Measurements from ENCODE around the gene XYLT2.

The XYLT2 gene

GRCh38 chr17:50373705-50374104 is 27.8 kb downstream of the XYLT2 start:
- no peak for TF ChIP-seq RAD21 (IDR thresholded peaks at IDR 0.05; ENCODE audit: low read depth)
- TF ChIP-seq TCF12 (IDR thresholded peaks at IDR 0.05; ENCODE audit: low read depth): no peak
- no peak for TF ChIP-seq EP300 (IDR thresholded peaks at IDR 0.05; ENCODE audit: borderline replicate concordance)
- TF ChIP-seq, protein P1, sequence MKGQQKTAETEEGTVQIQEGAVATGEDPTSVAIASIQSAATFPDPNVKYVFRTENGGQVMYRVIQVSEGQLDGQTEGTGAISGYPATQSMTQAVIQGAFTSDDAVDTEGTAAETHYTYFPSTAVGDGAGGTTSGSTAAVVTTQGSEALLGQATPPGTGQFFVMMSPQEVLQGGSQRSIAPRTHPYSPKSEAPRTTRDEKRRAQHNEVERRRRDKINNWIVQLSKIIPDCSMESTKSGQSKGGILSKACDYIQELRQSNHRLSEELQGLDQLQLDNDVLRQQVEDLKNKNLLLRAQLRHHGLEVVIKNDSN (IDR thresholded peaks at IDR 0.05): no peak
- TF ChIP-seq ZBTB7A (IDR thresholded peaks at IDR 0.05; ENCODE audit: low read depth): no peak
- no peak for TF ChIP-seq NFIC (IDR thresholded peaks at IDR 0.05)
- no peak for TF ChIP-seq CEBPB (IDR thresholded peaks at IDR 0.05)
- no peak for TF ChIP-seq YY1 (IDR thresholded peaks at IDR 0.05; ENCODE audit: low read depth)
- TF ChIP-seq, protein P2, sequence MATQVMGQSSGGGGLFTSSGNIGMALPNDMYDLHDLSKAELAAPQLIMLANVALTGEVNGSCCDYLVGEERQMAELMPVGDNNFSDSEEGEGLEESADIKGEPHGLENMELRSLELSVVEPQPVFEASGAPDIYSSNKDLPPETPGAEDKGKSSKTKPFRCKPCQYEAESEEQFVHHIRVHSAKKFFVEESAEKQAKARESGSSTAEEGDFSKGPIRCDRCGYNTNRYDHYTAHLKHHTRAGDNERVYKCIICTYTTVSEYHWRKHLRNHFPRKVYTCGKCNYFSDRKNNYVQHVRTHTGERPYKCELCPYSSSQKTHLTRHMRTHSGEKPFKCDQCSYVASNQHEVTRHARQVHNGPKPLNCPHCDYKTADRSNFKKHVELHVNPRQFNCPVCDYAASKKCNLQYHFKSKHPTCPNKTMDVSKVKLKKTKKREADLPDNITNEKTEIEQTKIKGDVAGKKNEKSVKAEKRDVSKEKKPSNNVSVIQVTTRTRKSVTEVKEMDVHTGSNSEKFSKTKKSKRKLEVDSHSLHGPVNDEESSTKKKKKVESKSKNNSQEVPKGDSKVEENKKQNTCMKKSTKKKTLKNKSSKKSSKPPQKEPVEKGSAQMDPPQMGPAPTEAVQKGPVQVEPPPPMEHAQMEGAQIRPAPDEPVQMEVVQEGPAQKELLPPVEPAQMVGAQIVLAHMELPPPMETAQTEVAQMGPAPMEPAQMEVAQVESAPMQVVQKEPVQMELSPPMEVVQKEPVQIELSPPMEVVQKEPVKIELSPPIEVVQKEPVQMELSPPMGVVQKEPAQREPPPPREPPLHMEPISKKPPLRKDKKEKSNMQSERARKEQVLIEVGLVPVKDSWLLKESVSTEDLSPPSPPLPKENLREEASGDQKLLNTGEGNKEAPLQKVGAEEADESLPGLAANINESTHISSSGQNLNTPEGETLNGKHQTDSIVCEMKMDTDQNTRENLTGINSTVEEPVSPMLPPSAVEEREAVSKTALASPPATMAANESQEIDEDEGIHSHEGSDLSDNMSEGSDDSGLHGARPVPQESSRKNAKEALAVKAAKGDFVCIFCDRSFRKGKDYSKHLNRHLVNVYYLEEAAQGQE (IDR thresholded peaks at IDR 0.05; ENCODE audit: low read depth): no peak
- TF ChIP-seq EGR1 (IDR thresholded peaks at IDR 0.05): no peak
- TF ChIP-seq CREB1 (IDR thresholded peaks at IDR 0.05; ENCODE audit: low read depth): no peak

DNA sequence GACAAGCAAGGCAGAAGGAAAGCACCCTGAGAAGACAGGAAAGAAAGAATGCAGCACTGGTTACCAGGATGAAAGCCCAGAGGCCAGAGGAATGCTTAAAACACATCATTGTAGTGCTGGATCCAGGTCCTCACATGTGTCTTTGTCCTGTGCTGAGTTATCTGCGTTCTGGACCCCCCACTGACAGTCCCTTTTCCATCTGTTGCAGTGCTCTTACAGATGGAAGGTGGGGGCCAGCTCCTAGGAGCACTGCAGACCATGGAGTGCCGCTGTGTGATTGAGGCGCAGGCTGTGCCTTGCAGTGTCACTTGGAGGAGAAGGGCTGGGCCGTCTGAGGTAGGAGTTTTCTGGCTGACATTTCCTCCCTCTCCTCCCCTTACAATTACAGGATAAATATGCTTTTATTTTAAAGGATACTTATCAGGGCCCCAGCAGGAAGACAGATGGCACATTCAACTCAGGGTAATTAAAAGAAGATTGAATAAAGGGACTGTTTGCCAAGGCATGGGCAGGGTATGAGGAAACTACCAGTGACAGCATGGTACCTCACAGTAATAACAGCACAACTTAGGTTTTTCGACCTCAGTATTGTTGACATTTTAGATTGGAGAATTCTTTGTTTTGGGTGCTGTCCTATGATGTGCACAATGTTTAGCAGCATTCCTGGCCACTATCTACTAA is 30.1 kb downstream of the XYLT2 start:
- TF ChIP-seq EP300 (IDR thresholded peaks at IDR 0.05; ENCODE audit: borderline replicate concordance): no peak
- no peak for TF ChIP-seq TAF1 (IDR thresholded peaks at IDR 0.05; ENCODE audit: low read depth)
- TF ChIP-seq ZBTB7A (IDR thresholded peaks at IDR 0.05; ENCODE audit: low read depth): no peak
- TF ChIP-seq NFIC (IDR thresholded peaks at IDR 0.05): no peak
- no peak for TF ChIP-seq YY1 (IDR thresholded peaks at IDR 0.05; ENCODE audit: low read depth)
- no peak for TF ChIP-seq CREB1 (IDR thresholded peaks at IDR 0.05; ENCODE audit: low read depth)
- TF ChIP-seq, protein P2 (IDR thresholded peaks at IDR 0.05; ENCODE audit: low read depth): no peak
- no peak for TF ChIP-seq TEAD4 (IDR thresholded peaks at IDR 0.05)
- no peak for TF ChIP-seq TCF12 (IDR thresholded peaks at IDR 0.05; ENCODE audit: low read depth)
- TF ChIP-seq FOXM1 (IDR thresholded peaks at IDR 0.05; ENCODE audit: borderline replicate concordance, low read depth): no peak
- TF ChIP-seq, protein P1 (IDR thresholded peaks at IDR 0.05): no peak
- no peak for TF ChIP-seq EGR1 (IDR thresholded peaks at IDR 0.05)
- no peak for TF ChIP-seq RAD21 (IDR thresholded peaks at IDR 0.05; ENCODE audit: low read depth)
- TF ChIP-seq, protein P3, sequence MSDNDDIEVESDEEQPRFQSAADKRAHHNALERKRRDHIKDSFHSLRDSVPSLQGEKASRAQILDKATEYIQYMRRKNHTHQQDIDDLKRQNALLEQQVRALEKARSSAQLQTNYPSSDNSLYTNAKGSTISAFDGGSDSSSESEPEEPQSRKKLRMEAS (IDR thresholded peaks at IDR 0.05): no peak
- no peak for TF ChIP-seq CEBPB (IDR thresholded peaks at IDR 0.05)

DNA sequence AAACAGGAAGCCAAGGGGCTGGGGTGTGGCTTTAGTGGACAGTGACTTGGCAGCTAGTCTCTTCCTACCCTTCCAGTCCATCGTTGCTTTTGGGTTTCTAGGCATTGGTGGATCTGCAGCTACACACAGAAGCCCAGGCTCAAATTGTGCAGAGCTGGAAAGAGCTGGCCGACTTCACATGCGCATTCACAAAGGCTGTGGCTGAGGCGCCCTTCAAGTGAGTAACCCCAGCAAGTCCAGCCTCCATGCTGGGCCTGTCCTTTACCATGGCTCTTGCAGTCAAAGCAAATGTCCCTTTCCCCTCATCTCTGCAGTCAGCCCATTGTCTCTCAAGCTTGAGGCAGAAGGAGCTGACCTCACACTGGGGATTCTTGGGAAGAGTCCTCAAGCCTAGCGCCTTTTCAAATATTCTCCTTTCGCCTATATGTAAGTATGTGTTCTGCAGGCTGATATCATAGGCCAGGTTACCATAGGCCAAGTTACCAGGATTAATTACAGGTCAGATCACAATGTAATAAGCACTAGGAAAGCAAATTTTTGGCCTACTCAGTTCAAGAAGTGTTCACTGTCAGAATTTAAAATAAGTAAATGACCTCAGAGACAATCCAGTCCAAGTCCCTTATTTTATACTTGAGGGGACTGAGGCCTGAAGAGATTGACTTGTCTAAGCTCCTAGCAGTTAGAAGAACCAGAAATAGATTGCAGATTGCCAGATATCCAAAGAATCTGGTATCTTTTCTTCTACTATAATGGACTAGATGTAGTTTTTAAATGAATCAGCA is 33.6 kb downstream of the XYLT2 start:
- TF ChIP-seq ZBTB7A (IDR thresholded peaks at IDR 0.05; ENCODE audit: low read depth) (no peak), EGR1 (IDR thresholded peaks at IDR 0.05) (no peak), NFIC (IDR thresholded peaks at IDR 0.05) (no peak), CEBPB (IDR thresholded peaks at IDR 0.05) (no peak), EP300 (IDR thresholded peaks at IDR 0.05; ENCODE audit: borderline replicate concordance) (no peak), TEAD4 (IDR thresholded peaks at IDR 0.05) (no peak), FOXM1 (IDR thresholded peaks at IDR 0.05; ENCODE audit: borderline replicate concordance, low read depth) (no peak)
- TF ChIP-seq, protein P3 (IDR thresholded peaks at IDR 0.05): no peak

DNA sequence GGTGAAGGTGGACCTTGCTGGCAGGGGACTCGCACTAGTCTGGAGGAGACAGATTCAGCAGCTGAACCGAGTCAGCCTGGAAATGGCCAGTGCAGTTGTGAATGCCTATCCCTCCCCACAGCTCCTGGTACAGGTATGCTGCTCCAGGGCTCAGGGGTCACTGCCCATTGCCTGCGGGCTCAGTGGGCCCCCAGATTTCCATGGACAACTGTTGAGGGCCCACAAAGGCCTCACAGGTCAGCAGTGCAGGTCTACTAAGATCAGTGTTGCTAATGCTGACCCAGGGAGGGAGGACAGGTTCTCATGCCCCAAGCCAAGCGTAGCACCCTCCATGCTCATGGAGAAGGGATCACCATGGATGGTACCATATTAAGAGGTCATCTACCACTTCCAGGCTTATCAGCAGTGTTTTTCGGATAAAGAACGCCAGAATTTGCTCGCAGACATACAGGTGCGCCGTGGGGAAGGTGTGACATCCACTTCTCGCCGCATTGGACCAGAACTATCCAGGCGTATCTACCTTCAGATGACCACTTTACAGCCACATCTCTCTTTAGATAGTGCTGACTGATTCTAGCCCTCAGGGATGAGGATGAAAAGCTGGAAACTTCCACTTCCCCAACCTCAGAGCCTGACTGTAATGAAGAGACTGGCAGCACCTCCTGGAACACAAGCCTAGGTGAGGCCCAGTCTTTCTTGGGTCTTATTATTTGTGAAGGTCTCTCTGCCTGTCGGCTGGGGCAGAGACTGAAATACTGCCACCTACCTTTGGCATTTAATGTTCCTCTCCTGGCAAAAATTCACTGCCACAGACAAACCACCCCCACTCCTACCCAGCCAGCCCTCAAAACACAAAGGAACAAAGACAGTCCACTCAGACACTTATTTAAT is 34.7 kb downstream of the XYLT2 start:
- TF ChIP-seq TEAD4 (IDR thresholded peaks at IDR 0.05) (peak; percentile 9; the same call in 1 of the 2 replicates), ZBTB7A (IDR thresholded peaks at IDR 0.05; ENCODE audit: low read depth) (no peak)

- no peak for TF ChIP-seq RAD21 (IDR thresholded peaks at IDR 0.05; ENCODE audit: low read depth)
- TF ChIP-seq EGR1 (IDR thresholded peaks at IDR 0.05): no peak
- TF ChIP-seq, protein P2 (IDR thresholded peaks at IDR 0.05; ENCODE audit: low read depth): no peak
- TF ChIP-seq, protein P1 (IDR thresholded peaks at IDR 0.05): no peak
- no peak for TF ChIP-seq TAF1 (IDR thresholded peaks at IDR 0.05; ENCODE audit: low read depth)
- no peak for TF ChIP-seq EP300 (IDR thresholded peaks at IDR 0.05; ENCODE audit: borderline replicate concordance)
- TF ChIP-seq TCF12 (IDR thresholded peaks at IDR 0.05; ENCODE audit: low read depth): no peak
- TF ChIP-seq, protein P3 (IDR thresholded peaks at IDR 0.05): no peak
- TF ChIP-seq NFIC (IDR thresholded peaks at IDR 0.05): no peak
- no peak for TF ChIP-seq CEBPB (IDR thresholded peaks at IDR 0.05)
- no peak for TF ChIP-seq FOXM1 (IDR thresholded peaks at IDR 0.05; ENCODE audit: borderline replicate concordance, low read depth)
- no peak for TF ChIP-seq ZBTB7A (IDR thresholded peaks at IDR 0.05; ENCODE audit: low read depth)
- TF ChIP-seq YY1 (IDR thresholded peaks at IDR 0.05; ENCODE audit: low read depth): no peak
- no peak for TF ChIP-seq TEAD4 (IDR thresholded peaks at IDR 0.05)
- TF ChIP-seq CREB1 (IDR thresholded peaks at IDR 0.05; ENCODE audit: low read depth): no peak
Observed at GRCh38 chr17:50381260-50381815, 35.4 kb downstream of the XYLT2 start.
